Nephron progenitor cell (in vitro differentiated cells): ENCODE data around the gene SSBP3.
A peak's percentile ranks its signal among the peaks of the same experiment; 100 is the strongest.

Source experiments
- DNase-seq: peaks from one replicate; pipeline ENCODE4 v3.0.0; 2021
- H3K27ac Mint-ChIP-seq: 2 replicates; pipeline ENCODE4 v1.8.0; 2021; ENCODE audit warnings: mild to moderate bottlenecking, moderate library complexity, mixed read lengths
- H3K27me3 Mint-ChIP-seq: 2 replicates; pipeline ENCODE4 v1.8.0; 2021; ENCODE audit warnings: mild to moderate bottlenecking, low read depth, mixed read lengths; ENCODE audit not compliant: poor library complexity
- H3K36me3 Mint-ChIP-seq: 2 replicates; pipeline ENCODE4 v1.8.0; 2021; ENCODE audit warnings: low read depth, mixed read lengths
- H3K4me1 Mint-ChIP-seq: 2 replicates; pipeline ENCODE4 v1.8.0; 2021; ENCODE audit warnings: mixed read lengths
- H3K4me3 Mint-ChIP-seq: 2 replicates; pipeline ENCODE4 v1.8.0; 2021; ENCODE audit warnings: mild to moderate bottlenecking, moderate library complexity, mixed read lengths
- H3K9me3 Mint-ChIP-seq: 2 replicates; pipeline ENCODE4 v1.8.0; 2021; ENCODE audit warnings: mild to moderate bottlenecking, moderate library complexity, mixed read lengths
- TF ChIP-seq, protein P1 (sequence below): fragments of 200-600 bp; sonication (generic); IDR thresholded peaks from 2 replicates; pipeline ENCODE4 v1.5.0; 2021; ENCODE audit warnings: antibody characterized with exemption

The SSBP3 gene

DNA sequence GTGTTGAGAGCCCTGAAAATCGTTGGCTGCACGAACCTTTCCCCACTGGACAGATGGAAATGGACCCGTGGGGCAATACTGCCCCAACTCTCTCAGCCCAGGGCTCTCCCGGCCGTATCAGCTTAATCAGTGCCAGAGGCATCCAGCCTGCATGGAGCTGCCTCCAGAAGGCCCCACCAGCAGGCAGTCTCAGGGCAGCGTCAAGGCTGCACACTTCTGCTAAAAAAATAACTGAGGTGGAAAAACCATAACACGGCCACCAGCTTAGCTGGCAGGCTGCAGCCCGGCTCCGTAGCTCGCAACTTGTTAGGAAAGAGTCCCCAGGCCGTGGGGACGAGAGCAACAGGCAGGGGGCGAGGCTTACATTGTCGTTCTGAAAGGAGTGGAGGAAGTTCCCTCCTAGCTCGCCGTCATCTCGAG, 178.3 kb downstream of the SSBP3 start:
- H3K36me3 Mint-ChIP-seq: peaks cover 61% of the 10 kb centered on the region
- TF ChIP-seq, protein P1, sequence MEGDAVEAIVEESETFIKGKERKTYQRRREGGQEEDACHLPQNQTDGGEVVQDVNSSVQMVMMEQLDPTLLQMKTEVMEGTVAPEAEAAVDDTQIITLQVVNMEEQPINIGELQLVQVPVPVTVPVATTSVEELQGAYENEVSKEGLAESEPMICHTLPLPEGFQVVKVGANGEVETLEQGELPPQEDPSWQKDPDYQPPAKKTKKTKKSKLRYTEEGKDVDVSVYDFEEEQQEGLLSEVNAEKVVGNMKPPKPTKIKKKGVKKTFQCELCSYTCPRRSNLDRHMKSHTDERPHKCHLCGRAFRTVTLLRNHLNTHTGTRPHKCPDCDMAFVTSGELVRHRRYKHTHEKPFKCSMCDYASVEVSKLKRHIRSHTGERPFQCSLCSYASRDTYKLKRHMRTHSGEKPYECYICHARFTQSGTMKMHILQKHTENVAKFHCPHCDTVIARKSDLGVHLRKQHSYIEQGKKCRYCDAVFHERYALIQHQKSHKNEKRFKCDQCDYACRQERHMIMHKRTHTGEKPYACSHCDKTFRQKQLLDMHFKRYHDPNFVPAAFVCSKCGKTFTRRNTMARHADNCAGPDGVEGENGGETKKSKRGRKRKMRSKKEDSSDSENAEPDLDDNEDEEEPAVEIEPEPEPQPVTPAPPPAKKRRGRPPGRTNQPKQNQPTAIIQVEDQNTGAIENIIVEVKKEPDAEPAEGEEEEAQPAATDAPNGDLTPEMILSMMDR: no peak

DNA sequence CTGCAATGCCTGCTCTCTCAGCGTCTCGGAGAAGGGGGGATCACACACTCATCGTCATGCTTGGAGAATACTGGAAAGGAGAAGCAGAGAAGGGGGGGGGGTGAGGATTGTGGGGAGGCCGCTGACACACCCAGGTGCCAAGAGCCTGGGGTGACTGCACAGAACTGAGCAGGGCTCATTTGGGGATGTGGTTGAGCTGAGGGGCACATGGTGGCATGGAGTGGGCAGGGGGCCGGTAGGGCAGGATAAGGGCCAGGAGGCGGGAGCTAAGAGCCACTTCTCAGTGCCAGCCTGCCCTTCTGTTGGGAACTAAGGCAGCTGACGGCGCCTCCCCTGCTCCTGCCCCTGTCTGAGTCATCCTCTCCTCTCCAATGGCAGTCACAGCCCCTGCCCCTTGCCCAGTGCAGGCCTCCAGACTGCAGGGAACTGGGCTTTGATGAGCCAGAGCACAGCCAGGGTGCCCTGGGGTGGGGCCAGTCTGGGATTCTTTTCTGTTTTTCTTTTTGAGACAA, 179.0 kb downstream of the SSBP3 start:
- Mint-ChIP-seq H3K36me3 (peaks cover 54% of the 10 kb centered on the region), H3K9me3 (peaks cover 3% of the 10 kb centered on the region), H3K4me1 (peaks cover 44% of the 10 kb centered on the region), H3K4me3 (no peak overlapping the region), H3K27me3 (peaks cover 5% of the 10 kb centered on the region), H3K27ac (peak overlapping the region; percentile 96)
- DNase-seq: no peak
- TF ChIP-seq, protein P1: no peak

More for the DNA sequence above, 178.3 kb downstream of the SSBP3 start:
- peaks cover 39% of the 10 kb centered on the region for H3K4me1 Mint-ChIP-seq
- H3K27me3 Mint-ChIP-seq: peaks cover 5% of the 10 kb centered on the region
- peaks cover 3% of the 10 kb centered on the region for H3K9me3 Mint-ChIP-seq
- no peak overlapping the region for H3K4me3 Mint-ChIP-seq
- no peak for DNase-seq
- H3K27ac Mint-ChIP-seq: peak overlapping the region; percentile 96

DNA sequence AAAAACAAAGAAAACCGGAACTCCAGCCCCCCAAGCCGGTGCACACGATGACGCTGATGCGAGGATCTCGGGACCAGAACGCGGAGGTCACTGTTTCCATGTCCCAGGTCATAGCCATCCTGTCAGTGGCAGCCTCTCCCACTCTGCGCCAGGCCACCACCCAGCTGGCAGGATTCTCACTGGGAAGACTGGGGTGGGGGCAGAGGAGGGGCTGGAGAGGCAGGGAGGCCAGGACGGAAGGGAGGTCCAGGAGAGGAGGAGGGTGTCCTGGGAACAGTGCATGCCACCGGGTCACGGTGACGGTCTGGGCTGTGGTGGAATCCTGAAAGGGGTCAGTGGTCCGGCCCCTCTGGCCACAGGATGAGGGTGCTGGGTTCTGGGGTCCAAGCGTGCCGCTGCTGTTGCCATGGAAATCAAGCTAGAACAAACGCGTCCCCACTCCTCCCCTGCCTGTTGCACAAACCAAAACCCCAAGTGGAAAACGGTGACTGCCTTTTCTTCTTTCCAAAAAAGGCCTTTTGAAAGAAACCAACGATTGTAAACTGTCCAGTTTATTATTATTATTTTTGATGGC, 180.1 kb downstream of the SSBP3 start:
- Mint-ChIP-seq H3K27me3 (peaks cover 8% of the 10 kb centered on the region), H3K27ac (peak overlapping the region; percentile 95), H3K36me3 (peaks cover 48% of the 10 kb centered on the region), H3K9me3 (no peaks in the 10 kb centered on the region), H3K4me1 (peaks cover 44% of the 10 kb centered on the region), H3K4me3 (no peak overlapping the region)
- TF ChIP-seq, protein P1: no peak
- no peak for DNase-seq

DNA sequence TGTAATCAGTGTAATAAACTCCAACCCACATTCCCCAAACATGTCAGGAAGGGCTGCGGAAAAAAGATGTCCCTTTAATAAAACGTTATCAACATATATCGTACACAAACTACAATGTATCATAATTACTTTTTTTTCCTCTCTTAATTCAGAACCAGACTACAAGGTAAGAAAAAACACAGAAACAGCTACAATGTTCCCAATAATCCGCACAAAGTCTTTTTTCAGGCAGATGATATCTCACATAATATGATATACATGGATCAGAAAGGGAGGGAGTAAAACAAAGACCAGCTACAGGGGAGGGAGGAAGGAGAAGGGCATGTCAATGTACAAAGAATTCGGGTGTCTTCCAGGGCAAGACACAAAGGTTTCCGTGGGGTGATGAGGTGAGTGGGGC, 180.8 kb downstream of the SSBP3 start:
- H3K9me3 Mint-ChIP-seq: no peaks in the 10 kb centered on the region
- peaks cover 8% of the 10 kb centered on the region for H3K27me3 Mint-ChIP-seq
- peak overlapping the region; percentile 95 for H3K27ac Mint-ChIP-seq
- TF ChIP-seq, protein P1: no peak
- no peak for DNase-seq
- H3K36me3 Mint-ChIP-seq: peaks cover 41% of the 10 kb centered on the region
- H3K4me1 Mint-ChIP-seq: peaks cover 49% of the 10 kb centered on the region
- H3K4me3 Mint-ChIP-seq: no peak overlapping the region

DNA sequence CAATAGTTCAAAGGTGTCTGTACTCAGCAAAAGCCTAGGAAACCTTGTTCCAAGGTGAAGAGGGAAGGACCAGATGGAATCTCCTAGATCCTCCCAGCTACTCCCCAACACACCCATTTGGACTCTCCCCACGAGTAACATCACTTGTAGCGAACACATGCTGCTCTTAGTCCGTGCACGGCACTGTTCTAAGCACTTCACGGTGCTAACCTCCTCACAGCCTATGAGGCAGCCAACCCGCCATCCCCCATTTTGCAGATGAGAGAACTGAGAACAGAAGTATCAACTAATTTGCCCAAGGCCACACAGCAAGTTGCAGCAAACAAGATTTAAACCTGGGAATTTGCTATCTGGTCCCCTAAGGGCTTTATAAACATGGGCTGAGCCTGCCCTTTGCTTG, 182.0 kb downstream of the SSBP3 start:
- TF ChIP-seq, protein P1: no peak
- H3K4me3 Mint-ChIP-seq: no peak overlapping the region

More for the DNA sequence above, 182.0 kb downstream of the SSBP3 start:
- peak overlapping the region; percentile 97 for H3K27ac Mint-ChIP-seq
- H3K36me3 Mint-ChIP-seq: peaks cover 34% of the 10 kb centered on the region
- DNase-seq: no peak
- peaks cover 8% of the 10 kb centered on the region for H3K27me3 Mint-ChIP-seq
- H3K4me1 Mint-ChIP-seq: peaks cover 60% of the 10 kb centered on the region
- H3K9me3 Mint-ChIP-seq: no peaks in the 10 kb centered on the region
